ENCODE results near the gene ELOVL4.

GRCh38 chr6:79923270-79923669, 24.1 kb downstream of the ELOVL4 start:
- TF ChIP-seq CTCF (IDR thresholded peaks at IDR 0.05) (no peak), POLR2A (IDR thresholded peaks at IDR 0.05) (no peak)
